Choroid plexus epithelial cell (primary cell): Measurements from ENCODE around the gene MUC4.

Experiments
- DNase-seq: peaks from one replicate; pipeline ENCODE4 v3.0.0-alpha.2; 2010; ENCODE audit warnings: low read depth
- H3K4me3 ChIP-seq: 2 replicates; pipeline ENCODE4 v1.5.1; 2011; ENCODE audit warnings: low read depth, mild to moderate bottlenecking, control low read depth, low read length, moderate library complexity
- TF ChIP-seq, protein P1 (sequence below): conservative IDR thresholded peaks from 2 replicates; pipeline ENCODE4 v1.5.1; 2011; ENCODE audit warnings: low read depth, mild to moderate bottlenecking, control low read depth, inconsistent platforms, low read length, moderate library complexity

The MUC4 gene

DNA sequence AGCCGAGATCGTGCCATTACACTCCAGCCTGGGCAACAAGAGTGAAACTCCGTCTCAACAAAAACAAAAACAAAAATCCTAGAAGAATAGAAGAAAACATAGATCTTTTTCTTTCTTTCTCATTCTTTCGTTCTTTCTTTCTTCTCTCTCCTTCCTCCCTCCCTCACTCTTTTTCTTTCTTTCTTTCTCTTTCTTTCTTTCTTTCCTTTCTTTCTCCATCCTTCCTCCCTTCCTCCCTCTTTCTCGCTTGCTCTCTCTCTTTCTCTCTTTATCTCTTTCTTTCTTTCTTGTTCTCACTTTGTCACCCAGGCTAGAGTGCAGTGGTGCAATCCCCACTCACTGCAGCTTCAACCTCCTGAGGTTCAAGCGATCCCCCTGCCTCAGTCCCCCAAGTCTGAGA, 33.8 kb upstream of the MUC4 start:
- H3K4me3 ChIP-seq = no peak overlapping the region
- DNase-seq = no peak
- TF ChIP-seq, protein P1, sequence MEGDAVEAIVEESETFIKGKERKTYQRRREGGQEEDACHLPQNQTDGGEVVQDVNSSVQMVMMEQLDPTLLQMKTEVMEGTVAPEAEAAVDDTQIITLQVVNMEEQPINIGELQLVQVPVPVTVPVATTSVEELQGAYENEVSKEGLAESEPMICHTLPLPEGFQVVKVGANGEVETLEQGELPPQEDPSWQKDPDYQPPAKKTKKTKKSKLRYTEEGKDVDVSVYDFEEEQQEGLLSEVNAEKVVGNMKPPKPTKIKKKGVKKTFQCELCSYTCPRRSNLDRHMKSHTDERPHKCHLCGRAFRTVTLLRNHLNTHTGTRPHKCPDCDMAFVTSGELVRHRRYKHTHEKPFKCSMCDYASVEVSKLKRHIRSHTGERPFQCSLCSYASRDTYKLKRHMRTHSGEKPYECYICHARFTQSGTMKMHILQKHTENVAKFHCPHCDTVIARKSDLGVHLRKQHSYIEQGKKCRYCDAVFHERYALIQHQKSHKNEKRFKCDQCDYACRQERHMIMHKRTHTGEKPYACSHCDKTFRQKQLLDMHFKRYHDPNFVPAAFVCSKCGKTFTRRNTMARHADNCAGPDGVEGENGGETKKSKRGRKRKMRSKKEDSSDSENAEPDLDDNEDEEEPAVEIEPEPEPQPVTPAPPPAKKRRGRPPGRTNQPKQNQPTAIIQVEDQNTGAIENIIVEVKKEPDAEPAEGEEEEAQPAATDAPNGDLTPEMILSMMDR = no peak

DNA sequence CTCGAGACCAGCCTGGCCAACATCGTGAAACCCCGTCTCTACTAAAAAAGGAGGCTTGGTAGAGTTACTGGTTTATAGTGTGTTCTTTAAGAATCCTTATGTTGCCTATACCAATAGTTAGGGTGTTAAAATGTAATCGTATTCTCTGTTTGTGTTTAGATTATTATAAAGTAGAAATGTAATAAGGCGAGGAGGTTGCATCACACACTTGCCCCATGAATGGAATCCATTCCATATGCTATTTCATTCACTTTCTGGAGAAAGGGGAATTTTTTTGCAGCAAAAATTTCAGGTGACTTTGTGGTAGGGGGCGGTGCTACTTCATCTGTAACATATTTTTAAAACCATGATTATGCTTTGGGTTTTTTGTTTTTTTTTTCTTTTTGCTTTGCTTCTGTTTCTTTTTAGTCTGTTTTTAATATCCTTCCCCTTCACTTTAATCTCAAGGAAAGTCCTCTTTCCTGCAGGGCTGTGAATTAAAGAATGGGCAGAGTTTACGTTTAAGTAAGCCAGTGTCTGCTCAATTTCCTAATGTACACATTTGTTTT, 33.0 kb upstream of the MUC4 start:
- no peak for DNase-seq
- TF ChIP-seq, protein P1 = no peak
- H3K4me3 ChIP-seq = no peak overlapping the region

- DNase-seq = no peak
- H3K4me3 ChIP-seq = no peak overlapping the region
- TF ChIP-seq, protein P1 = no peak
Measured at GRCh38 chr3:195839260-195840010, 27.7 kb upstream of the MUC4 start.

GRCh38 chr3:195838714-195839113, 27.0 kb upstream of the MUC4 start:
- H3K4me3 ChIP-seq = no peak overlapping the region
- TF ChIP-seq, protein P1 = no peak
- DNase-seq = no peak

DNA sequence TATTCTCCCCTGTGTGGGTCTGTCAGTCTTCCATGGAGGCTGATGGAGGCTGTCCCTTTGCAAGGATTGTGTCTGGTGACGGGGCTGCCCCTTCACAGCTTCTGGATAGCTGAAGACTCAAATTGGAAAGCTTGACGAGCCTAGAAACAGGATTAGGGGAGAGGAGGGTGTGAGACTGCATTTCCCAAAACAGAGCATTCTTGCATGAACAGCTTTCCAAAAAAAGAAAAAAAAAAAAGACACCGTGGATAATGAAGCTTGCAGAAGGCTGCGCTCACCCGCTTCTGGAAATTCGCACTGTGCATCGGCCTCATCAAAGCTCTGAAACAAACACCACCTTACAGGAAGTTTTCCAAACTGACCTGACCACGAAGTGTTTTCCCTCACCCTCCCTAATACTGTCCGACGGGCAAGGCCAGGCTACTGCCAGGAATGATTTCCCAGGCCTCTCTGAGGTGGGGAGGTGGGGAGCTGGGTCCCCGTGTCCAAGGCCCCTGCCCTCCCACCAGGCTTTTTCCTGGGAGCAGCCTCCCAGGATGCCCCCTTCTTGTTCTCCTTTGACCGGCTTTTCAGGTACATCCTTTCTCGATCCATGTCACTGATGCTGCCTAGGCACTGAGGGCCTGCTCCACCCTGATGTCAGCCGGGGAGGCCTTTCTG, 24.9 kb upstream of the MUC4 start:
- TF ChIP-seq, protein P1 = no peak
- H3K4me3 ChIP-seq = no peak overlapping the region
- no peak for DNase-seq

GRCh38 chr3:195835791-195836190, 24.1 kb upstream of the MUC4 start:
- TF ChIP-seq, protein P1 = no peak
- DNase-seq = no peak
- no peak overlapping the region for H3K4me3 ChIP-seq
